GM13976 (cell line): Measurements from ENCODE around the gene PCDH12.

Source experiments
- DNase-seq: peaks from one replicate; pipeline ENCODE4 v3.0.0; 2012; ENCODE audit warnings: low spot score
- CTCF ChIP-seq: IDR thresholded peaks from 2 replicates; pipeline ENCODE4 v1.5.1; 2012; ENCODE audit warnings: borderline replicate concordance, mild to moderate bottlenecking; ENCODE audit not compliant: insufficient read depth; ENCODE audit errors: extremely low read depth, missing control alignments, control extremely low read depth
- in situ Hi-C: fragments of 300-500 bp; cut with MboI; formaldehyde crosslinking; loops from one replicate; pipeline ENCODE4 v1.12.0; 2022; ENCODE audit warnings: low sequenced_read_pairs, mixed read lengths, inconsistent platforms; ENCODE audit not compliant: unreplicated experiment

Gene PCDH12

GRCh38 chr5:141997358-141997960, 39.5 kb upstream of the PCDH12 start:
- TF ChIP-seq CTCF: no peak
- no peak for DNase-seq
- in situ Hi-C loops: loop anchor here (10.0 to 25.0 kb wide), 2 partner anchors 137 to 565 kb away; no protein-coding TSS in a partner anchor

GRCh38 chr5:141995656-141996055, 37.7 kb upstream of the PCDH12 start:
- in situ Hi-C loops: loop anchor here (10.0 to 25.0 kb wide), 2 partner anchors 139 to 567 kb away; no protein-coding TSS in a partner anchor
- TF ChIP-seq CTCF: no peak
- no peak for DNase-seq

GRCh38 chr5:141994511-141995136, 36.6 kb upstream of the PCDH12 start:
- in situ Hi-C loops: loop anchor here (10.0 to 25.0 kb wide), 2 partner anchors 140 to 568 kb away; no protein-coding TSS in a partner anchor
- DNase-seq: no peak
- TF ChIP-seq CTCF: no peak

GRCh38 chr5:141992349-141992963, 34.5 kb upstream of the PCDH12 start:
- TF ChIP-seq CTCF: peak; percentile 62
- in situ Hi-C loops: loop anchor here (10.0 to 25.0 kb wide), 2 partner anchors 142 to 570 kb away; no protein-coding TSS in a partner anchor
- peak; percentile 49 for DNase-seq

- in situ Hi-C loops: loop anchor here (10.0 to 25.0 kb wide), 2 partner anchors 145 to 573 kb away; no protein-coding TSS in a partner anchor
- DNase-seq: no peak
- no peak for TF ChIP-seq CTCF
Observed at GRCh38 chr5:141989720-141990119, 31.7 kb upstream of the PCDH12 start.

- no peak for TF ChIP-seq CTCF
- in situ Hi-C loops: loop anchor here (25.0 kb wide), 1 partner anchor 576 kb away; no protein-coding TSS in a partner anchor
- no peak for DNase-seq
Observed at GRCh38 chr5:141986072-141986471, 28.1 kb upstream of the PCDH12 start.
